ENCODE data around the gene DIPK1B.

Gene DIPK1B

DNA sequence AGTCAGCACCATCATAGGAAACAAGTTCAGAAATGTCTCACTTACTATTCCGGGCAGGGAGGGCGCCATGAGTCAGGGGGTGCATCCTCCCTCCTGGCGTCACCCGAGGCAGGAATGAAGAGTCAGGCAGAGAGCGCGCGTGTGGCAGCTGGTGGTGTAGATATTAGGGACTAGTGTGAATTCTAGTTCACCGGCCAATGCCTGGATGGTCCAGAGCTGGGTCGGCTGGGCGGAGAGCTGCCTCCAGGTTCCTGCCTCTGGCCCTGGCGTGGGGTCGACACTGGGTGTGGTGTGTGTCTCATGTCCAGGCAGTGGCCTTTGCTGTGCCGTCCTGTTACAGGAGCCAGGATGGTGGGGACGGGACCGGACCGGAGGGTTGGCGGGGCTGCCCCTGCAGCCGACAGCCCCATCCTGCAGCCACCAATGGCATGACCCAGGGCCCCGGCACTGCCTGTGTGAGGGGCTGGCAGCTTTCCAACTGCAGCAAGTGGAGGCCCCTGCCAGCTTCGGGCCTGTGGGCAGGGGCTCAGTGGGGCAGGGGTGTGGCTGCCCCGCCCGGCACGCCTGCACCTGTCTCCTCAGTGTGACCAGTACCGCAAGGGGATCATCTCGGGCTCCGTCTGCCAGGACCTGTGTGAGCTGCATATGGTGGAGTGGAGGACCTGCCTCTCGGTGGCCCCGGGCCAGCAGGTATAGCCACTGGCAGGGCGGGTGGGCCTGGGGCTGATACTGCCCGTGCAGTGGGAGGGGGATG, 9.1 kb downstream of the DIPK1B start:
- DNase-seq: no peak

DNA sequence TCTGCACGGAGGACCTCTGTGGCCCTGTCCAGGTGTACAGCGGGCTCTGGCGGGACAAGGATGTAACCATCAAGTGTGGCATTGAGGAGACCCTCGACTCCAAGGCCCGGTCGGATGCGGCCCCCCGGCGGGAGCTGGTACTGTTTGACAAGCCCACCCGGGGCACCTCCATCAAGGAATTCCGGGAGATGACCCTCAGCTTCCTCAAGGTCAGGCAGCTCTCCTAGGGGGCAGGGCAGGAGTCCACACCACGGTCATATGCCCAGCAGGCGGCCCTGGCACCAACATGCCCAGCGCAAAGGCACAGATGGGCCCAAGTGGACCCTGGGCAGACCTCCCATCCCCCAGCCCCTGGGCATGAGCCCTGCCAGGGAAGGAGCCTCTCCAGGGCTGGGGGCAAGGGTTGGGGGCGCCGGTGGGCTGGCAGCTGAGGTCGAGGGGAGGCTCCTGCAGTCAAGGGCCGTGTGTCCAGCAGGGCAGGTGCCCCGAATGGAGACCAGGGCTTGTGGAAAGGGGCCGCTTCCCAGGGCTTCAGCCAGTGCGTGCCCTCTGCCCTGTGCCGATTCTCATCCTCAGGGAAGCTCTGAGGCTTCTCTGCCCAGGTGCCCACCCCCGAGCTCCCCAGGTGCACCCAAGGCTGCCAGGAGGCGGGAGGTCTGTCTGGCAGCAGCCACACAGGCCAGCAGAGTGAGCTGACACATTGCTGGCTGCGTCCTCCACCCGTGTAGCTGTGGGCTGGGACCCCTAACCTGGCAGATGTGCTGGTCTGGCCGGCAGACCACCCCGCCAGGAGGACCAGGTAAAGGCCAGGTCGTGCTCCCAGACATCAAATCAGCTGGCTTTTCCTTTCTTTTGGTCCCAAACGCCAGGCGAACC, 10.0 kb downstream of the DIPK1B start:
- no peak for DNase-seq

DNA sequence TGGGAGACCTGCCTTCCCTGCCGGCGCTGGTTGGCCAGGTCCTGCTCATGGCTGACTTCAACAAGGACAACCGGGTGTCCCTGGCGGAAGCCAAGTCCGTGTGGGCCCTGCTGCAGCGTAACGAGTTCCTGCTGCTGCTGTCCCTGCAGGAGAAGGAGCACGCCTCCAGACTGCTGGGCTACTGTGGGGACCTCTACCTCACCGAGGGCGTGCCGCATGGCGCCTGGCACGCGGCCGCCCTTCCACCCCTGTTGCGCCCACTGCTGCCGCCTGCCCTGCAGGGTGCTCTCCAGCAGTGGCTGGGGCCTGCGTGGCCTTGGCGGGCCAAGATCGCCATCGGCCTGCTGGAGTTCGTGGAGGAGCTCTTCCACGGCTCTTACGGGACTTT, 10.6 kb downstream of the DIPK1B start:
- DNase-seq: no peak

DNA sequence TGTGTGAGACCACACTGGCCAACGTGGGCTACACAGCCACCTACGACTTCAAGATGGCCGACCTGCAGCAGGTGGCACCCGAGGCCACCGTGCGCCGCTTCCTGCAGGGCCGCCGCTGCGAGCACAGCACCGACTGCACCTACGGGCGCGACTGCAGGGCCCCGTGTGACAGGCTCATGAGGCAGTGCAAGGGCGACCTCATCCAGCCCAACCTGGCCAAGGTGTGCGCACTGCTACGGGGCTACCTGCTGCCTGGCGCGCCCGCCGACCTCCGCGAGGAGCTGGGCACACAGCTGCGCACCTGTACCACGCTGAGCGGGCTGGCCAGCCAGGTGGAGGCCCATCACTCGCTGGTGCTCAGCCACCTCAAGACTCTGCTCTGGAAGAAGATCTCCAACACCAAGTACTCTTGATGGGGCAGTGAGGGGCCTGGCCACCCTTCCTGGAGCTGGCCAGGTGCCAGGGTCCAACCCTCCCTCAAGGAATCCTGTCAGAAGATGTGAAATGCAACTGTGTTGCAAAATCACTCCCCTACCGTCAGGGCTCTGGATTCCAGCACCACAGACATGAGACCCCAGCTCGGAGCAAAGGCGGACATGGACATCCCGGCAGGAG, 11.1 kb downstream of the DIPK1B start:
- no peak for DNase-seq

DNA sequence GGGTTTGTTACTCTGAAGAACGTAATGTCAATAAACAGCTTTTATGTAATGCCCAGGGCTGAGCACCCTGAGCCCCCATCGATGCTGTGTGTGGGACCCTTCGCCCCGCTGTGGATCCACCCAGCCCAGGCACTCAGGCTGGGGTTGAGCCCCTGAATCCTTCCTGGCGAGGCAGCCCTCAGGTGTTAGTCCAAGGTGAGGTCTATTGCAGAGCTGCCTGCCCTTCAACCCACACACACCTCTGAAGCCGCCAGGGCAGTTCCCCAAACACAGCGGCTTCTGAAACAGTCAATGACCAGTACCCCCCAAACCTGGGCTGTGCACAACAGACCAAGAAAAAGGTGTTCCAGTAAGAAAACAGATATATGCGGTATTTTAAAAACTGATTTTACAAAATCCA, 11.6 kb downstream of the DIPK1B start:
- no peak for DNase-seq

DNA sequence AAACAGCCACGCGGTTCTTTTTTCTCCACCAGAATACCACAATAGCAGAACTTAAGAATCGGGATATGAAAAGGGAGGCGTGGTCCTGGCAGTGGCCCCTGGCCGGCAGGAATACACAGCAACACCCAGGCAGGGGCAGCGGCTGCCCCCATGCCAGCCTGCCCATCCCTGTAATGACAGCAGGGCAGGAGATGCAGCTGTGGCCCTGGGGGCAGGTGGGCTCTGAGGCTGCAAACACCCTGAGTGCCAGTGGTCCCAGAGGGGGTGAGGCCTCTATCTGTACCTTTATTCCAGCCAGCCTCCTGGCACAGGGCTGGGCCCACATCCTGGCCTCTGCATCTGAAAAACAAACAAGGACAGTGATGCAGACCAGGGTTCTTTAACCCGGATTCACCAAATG, 12.4 kb downstream of the DIPK1B start:
- no peak for DNase-seq

DNA sequence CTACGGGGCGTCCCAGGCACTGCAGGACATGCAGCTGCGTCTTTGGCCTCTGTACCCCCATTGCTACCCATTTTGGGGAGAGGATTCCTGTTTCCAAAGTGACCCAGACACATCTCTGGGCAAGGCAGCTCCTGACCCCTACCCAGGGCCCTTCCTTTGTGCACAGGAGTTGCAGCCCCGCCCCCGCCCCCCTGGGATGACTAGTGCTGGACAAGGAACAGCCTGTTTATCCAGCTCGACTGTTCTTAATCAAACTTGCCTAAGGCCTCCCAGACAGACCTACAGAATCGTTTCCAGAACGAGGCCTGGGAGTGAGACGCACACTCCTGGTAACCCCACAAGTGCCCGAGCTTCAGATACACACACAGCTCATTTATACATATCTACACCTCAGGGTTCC, 13.2 kb downstream of the DIPK1B start:
- DNase-seq: no peak

DNA sequence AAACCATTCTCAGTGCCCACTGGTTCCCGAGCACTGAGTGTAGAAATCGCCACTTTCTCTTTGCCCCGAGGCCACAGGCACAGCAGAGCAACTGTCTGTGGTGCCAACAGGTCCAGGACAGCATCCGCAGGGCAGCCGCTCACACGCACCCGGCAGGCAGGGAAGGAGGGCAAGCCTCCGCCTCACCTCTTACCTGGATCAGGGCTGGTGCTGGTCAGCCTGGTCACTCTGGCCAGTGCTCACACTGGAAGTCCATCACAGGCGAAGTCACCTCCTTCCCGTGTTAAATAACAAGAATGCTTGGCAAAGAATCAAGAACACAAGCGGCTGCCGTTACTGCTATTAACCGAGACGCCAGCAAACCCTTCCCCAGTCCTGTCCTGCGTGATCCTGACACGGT, 13.7 kb downstream of the DIPK1B start:
- no peak for DNase-seq

DNA sequence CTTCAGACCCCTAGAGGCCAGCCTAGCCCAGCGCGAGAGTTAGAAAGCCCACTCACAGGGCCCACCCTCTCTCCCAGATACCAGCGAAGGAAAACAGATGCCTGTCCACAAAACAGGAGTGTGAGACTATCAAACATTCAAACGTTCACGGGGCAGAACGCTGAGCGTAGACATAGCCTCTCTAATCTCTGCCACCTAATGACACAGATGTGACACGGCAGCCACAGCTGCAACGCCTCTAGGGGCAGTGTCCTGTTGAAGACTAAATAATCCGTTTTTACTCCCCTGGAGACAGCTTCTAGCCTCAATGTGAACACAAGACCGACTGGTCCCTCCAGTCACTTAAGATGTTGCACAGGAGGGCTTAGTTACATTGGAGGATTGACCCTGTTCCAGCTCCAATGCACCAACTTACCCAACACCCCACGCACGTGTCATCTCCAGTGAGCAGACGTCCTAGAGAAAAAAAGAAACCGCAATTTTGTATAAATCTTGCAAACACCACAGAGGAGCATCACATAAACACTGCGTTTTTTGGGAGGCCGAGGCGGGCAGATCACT, 14.3 kb downstream of the DIPK1B start:
- no peak for DNase-seq

DNA sequence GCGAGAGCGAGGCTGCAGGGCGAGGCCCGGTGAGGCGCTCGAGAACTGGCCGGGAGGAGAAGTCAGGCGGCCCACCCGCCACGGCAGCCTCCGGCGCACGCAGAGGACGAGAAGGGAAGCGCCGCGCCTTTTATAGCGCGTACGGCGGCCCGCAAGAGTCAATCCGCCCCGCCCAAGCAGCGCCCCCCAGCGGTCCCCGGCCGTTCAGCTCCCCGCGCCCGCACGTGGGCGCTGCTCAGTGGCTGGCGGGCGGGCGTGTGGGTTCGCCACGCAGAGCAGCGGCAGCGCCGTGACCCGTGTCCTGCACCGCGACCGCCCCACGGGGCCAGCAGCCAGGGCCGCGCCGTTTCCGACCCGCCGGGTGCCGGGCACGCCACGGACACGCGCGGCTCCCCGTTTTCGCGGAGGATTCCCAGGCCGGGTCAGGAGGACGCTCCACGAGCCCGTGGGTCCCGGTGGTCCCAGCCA, 15.7 kb downstream of the DIPK1B start:
- DNase-seq: peak; percentile 32 to 84

DNA sequence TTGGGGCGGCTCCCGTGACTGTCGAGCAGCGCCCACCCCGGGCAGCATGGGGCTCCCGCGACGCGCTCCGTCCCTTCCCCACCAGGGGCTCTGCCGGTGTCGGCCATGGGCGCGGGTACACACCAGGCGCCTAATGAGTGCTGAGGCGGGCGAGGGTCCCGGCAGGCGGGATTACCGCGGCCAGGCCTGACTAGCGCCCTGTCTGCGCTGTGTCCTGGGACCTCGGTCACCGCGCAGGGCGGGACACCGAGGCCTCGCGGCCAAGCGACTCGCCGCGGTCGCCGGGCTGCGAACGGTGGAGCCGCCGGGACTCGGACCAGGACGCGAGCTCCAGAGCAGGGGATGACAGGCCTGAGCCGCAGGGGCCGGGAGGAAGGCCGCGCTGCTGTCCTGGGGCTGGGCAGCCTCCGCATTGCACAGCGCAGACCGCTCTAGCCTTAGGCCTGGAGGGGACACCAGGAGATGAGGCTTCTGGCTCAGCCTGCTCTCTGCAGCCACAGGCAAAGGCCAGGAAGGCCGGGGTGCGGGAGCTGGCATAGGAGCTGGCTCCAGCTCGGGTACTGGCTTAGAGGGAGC, 16.3 kb downstream of the DIPK1B start:
- no peak for DNase-seq

DNA sequence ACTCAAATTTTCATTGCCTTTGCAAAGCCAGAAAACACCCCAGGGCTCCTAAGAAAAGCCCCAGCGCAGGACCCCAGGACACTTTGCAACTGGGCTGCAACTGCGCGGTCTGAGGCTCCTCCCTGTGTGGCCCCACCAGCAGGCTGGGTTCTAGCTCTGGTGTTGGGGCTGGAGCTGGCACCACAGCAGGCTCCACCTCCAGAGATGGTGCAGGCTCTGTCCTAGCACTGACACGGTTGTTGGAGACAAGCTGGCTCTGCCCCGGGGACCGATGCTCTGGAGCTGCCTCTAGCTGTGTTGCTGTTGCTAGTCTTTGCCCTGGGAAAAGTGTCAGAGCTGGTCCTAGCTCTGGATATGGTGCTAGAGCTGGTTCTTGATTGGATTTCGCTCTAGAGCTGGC, 16.8 kb downstream of the DIPK1B start:
- DNase-seq: peak in 1 of 2 experiments; percentile 8

DNA sequence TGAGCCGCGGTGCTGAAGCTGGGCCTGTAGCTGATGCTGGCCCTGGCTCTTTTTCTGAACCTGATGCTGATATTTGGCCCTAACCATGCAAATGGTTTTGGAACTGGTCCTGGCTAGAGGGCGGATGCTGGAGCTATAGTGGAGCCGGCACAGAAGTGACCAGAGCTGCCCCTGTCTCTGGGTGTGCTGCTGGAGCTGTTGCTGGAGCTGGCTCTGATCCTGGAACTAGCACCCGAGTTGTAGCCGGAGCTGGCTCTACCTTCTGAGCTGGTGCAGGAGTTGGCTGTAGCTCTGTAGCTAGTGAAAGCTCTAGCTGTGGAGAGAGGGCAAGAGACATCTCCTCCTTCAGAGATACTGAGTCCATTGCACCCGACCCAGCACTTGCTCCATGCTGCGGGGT, 17.6 kb downstream of the DIPK1B start:
- DNase-seq: no peak

DNA sequence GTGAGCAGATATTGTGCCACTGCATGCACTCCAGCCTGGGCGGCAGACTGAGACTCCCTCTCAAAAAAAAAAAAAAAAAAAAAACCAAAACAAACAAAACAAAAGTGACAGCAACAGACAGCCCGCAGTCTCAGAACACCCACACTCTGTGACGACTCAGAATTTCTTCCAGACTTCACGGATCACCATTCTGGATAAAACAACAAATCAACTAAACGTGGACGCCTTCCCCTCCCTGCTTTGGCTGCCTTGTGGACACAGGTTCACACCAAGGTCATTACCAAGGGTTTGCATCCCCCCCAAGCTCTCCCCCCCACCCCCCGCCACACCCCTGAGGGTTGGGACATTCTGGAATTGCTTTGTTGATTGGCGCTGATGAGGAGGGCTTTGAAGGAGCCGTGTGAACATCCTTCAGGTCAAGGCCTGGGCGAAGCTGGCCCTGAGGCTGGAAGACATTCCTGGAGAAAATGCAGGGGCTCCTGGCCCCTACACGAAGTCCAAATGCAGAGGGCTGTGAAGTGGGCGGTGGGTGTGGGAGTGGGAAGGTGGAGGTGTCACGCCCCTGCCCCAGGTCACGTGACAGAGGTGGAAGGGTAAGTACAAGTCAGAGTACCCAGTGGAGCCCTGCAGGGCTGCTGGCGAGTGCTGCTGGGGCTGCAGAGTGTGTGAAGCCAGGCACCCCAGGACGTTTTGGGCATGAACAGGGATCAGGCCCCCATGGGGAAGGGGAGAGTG, 20.2 kb downstream of the DIPK1B start:
- DNase-seq: no peak

DNA sequence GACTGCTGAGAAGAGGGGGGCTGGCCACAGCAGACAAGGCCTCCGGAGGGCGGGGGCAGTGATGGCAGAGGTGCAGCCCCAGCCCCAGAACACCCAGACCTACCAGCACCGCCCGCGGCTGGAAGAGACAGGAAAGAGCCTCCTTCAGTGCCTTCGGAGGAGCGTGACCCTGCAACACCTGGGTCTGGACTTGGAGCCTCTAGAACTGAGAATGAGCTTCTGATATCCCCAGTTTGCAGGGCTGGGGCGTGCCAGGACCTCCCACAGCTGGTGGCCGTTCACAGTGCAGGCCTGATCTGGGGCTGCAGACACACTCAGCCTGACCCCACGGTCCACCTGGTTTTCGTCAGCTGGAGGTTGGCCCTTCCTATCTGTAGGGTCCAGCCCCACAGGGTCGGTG, 21.2 kb downstream of the DIPK1B start:
- no peak for DNase-seq

DNA sequence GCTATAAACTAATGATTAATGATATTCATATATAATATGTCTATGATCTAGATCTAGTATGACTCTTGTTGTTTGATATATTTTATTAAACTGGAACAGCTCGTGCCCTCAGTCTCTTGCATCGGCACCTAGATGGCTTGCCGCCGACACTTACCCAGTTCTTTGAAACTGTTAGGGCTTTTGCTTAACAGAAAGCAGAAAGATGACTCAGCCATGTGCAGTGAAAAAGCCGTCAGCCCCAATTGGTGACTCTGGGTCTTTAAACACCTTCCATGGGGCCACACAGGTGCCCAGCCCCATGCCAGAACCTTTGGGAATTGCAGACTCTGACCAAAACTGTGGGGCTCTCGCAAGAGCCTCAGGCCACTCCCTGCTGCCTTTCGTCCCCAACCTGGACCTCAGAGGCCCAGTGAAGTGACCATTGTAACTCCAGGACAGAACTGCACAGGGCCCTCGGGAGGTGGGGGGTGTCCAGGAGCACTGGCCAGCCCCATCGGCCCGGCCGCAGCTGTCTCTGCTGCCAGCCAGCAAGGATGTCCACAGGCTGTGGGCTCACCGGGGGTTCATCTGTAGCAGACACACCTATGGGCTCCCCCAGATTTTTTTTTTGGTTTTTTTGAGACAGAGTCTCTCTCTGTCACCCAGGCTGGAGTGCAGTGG, 22.6 kb downstream of the DIPK1B start:
- no peak for DNase-seq

DNA sequence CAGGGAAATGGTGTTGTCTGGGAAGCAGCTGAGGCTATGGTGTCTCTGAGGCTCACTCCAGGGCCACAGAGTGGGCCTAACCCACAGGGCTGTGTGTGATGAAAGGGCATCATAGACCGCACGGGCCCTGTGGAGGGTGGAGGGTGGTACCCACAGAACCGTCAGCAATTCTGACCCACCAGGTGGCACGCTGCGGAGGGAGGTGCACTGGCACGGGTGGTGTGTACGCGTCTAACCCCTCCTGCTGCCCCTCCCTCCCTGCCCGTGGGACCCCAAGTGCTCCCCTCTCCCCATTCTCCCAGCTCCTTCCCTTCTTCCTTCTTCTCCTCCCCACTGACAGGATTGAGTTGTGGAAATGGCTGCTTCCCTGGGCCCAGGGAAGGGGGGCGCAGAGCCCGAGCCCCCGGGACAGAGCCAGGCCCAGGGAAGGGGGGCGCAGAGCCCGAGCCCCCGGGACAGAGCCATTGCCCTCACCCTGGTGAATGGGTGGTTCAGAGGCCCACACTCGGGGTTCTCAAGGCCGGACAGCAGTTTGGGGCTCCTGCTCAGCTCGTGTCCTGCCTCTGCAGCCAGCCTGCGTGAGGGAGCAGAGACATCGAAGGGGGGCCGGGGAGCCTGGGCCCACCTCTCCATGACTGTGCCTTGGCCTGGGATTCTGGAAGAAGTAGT, 23.6 kb downstream of the DIPK1B start:
- no peak for DNase-seq

DNA sequence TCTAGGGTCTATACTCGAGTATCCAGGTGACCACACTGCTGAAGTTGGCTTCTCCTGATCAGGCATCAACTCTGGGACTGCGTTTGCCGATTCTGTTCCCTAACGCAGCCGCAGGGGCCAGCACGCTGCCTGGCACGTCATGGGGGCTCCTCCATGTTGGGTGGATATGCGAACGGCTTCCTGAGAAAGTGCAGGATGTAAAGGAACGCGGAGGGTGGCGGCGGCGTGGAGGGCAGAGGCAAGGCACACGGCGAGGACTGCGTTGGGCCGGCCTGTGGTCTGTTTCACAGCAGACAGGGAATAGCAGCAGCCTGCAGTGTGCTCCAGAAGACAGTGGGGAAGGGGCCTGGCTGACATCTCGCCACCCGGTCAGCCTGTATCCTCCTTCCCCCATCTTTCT, 26.6 kb downstream of the DIPK1B start:
- no peak for DNase-seq

DNA sequence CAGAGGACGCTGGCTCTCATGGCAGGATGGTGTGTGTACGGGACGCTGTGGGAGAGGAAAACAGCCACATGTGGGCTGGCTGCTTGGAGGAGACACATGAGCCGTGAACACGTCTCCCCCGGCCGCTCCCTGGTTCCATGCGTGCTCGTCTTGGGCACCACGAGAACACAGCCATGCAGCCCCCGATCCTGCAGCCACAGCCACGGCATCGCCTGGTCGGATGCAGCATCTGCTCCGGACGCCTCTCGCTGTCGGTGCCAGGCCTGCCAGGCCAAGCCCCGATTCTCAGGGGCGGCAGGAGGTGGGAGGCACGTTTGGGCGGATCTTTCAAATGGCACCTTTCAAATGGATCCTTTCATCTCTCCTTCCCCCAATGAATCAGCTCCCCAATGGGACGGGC, 27.1 kb downstream of the DIPK1B start:
- no peak for DNase-seq

DNA sequence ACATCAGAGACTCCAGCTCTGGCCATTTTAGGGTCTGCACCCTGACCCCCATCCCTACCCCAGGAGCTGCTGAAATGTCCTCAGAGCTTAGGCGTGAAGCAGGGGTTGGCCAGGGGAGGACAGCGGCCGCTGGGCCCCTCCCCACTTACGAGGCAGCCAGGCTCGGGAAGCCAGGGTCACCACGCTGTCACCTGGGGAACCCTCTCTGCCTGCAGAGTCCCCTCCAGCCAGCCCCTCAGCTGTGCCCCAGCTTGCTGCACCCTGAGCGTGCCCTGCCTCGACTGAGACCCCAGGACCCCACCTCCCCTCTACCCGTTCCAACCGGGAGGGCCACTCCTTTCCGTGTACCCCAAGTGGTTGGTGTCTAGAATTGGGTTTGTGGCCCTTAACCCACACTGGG, 27.7 kb downstream of the DIPK1B start:
- no peak for DNase-seq

DNA sequence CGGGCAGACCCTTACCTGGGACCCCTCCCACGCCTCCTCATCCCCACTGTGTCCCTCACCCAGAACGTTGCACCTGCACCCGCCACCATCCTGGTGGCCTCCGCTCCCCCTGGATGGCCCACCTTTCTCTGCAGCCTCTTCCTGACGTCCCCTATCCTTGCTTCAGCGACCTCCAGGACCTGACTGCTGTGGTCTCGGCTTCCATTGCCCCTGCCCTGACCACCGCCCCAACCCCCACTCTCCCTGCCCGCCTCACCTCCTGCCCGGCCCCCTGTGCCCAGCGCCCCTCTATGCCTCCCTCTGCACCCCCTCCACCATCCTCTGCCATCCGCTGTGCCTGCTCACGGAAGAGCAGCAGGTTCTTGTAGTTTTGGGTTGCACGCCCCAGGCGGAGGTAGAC, 28.1 kb downstream of the DIPK1B start:
- no peak for DNase-seq

All from NCI-H446 (cell line).